Esophagus mucosa (tissue), 1 donor: Measurements from ENCODE around the gene ODC1. TPM values are rescaled to one million over a fixed set of nuclear protein-coding genes. Genes with fewer than 3 reads are reported as not detected.
"Not testable (repeated sequence)": the region's sequence is repeated elsewhere in the genome, so short reads cannot be mapped to it uniquely, and the experiment has no call there.

Source experiments
- ATAC-seq: fragments of 200-7000 bp; cut with Tn5 transposase; one replicate; pipeline ENCODE4 v1.9.1; 2020
- total RNA-seq: library from RNA; stranded (reverse); gene quantifications from one replicate; pipeline ENCODE4 v1.2.4, GENCODE V29; 2023
- donor health status: DM: yes; HTN: yes; CAD: no.

ODC1 gene
- total RNA-seq, result 21.6 TPM

DNA sequence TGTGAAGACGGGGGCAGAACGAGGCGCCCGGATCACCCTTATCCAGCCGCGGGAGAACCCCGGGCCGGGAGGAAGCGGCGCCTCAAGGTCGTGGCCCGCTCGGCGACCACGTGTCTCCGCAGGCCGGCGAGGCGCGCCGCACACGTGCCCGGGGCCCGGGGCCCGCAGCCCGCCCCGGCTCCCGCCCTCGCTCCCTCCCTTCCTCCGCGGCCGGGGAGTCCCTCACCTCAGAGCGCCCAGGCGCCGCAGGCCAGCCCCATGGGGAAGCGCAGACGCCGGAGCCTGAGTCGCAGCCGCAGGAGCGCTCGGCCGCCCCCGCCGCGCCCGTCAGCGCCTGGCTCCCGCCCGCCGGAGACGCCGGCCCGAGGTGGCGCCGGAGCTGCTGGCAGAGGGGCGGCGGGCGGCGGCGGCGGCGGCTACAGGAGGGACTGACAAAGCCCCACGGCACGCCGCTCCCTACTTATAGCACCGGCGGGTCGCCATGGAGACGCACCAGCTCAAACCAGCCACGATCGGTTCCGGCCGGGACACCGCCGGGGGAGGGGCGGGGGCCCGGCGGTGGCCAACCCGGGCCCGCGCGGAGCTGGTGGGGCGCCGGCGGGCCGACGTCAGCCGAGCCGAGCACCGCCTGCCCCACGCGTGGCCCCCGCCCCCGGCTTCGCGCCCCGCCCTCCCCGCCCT lies at the start of gene ODC1:
TSS of gene ODC1 (minus strand) at position 433 of the 681 bp plus-strand sequence. CDS start 3,295 bp downstream, outside the sequence.
- ATAC-seq, result peak; percentile 87

GRCh38 chr2:10497797-10498251 lies 49.7 kb upstream of the ODC1 start:
- peak; percentile 89 for ATAC-seq

DNA sequence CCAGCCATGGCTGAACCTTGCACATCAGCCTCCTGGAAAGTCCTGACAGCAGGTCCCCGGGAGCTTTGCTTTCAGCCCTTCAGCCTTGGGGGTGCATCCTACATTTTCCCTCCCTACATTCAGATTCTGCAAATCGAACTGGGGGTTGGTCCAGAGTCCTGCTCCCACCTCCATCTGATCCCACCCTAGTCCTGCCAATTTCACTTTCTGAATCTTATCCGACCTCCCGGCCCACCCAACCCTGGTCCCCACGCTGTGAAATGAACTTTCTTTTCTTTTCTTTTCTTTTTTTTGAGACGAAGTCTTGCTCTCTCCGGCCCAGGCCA lies 47.8 kb upstream of the ODC1 start:
- ATAC-seq, result no peak

DNA sequence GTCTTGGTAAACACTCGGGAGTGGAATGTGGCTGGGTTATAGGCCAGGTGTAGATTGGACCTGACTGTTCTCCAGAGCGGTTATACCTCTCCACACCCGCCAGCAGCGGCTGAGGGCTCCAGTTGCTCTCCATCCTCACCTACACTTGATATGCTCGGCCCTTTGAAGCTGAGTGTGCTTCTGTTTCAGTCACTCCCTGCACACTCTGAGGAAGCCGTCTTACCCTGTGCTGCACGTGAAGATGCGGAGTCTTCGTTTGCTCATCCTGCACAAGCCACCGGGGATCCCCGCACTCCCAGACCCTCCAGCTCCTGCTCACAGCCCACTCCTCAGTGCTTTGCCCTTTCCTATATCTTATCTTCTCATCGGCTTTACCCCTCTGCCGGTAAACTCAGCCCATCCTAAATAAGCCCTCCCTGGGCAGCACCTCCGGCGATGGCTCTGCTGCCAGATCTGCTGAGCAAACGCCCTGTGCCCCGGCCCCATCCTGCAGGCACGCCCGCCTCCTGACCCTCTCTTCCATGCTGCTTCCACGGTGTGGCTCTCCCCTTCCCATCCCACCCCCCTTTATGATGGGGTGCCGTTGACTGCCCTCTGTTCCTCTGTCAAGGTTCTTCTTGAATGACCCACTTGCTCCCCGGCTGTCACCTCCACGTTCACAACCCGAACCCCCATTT lies 47.3 kb upstream of the ODC1 start:
- ATAC-seq, result no peak

- ATAC-seq, result no peak
These were observed 46.4 kb upstream of the ODC1 start for GRCh38 chr2:10494351-10495066.

GRCh38 chr2:10493634-10494281 lies 45.6 kb upstream of the ODC1 start:
- peak; percentile 91 for ATAC-seq

- ATAC-seq, result peak; percentile 68
These were observed 45.0 kb upstream of the ODC1 start for GRCh38 chr2:10493075-10493633.

DNA sequence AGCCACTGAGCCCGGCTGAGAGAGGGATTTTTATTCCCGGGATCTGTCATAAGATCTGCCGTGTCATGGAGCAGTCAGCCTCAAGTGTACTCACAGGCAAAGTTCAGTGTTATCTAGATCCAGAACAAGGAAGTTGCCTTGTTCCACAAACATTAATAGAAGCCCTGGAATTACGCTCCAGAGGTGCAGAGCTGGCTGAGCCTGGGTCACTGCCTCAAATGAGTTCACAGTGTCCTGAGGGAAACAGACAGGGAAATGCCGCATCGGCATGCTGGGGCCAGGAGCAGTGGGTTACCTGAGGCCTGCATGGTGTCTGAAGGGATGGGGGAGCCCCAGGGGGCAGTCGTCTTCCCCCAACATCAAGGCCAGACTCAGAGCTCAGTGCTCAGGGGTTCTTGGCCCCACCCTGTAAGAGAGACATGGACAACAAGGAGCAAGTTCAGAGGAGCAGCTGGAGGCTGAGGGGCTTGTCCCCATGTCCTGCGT lies 42.7 kb upstream of the ODC1 start:
- ATAC-seq, result no peak

- no peak for ATAC-seq
These were observed 41.9 kb upstream of the ODC1 start for GRCh38 chr2:10489842-10490555.

DNA sequence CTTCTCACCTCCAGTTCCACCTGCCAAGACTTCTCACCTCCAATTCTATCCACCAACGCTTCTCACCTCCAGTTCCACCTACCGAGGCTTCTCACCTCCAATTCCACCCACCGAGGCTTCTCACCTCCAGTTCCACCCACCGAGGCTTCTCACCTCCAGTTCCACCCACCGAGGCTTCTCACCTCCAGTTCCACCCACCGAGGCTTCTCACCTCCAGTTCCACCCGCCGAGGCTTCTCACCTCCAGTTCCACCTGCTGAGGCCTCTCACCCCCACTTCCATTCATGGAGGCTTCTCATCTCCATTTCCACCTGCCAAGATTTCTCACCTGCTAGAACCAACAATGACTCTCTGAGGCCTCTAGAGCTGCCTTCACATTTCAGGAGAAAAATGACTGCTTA lies 40.0 kb upstream of the ODC1 start:
- ATAC-seq, result not testable (repeated sequence)

DNA sequence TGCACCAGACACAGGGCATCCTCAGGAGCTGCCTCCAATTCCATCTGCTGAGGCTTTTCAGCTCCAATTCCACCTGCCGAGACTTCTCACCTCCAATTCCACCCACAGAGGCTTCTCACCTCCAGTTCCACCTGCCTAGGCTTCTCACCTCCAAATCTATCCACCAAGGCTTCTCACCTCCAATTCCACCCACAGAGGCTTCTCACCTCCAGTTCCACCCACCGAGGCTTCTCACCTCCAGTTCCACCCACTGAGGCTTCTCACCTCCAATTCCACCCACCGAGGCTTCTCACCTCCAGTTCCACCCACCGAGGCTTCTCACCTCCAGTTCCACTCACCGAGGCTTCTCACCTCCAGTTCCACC lies 39.6 kb upstream of the ODC1 start:
- not testable (repeated sequence) for ATAC-seq

- peak; percentile 78 for ATAC-seq
These were observed 39.1 kb upstream of the ODC1 start for GRCh38 chr2:10487081-10487740.

GRCh38 chr2:10486601-10487079 lies 38.5 kb upstream of the ODC1 start:
- no peak for ATAC-seq

DNA sequence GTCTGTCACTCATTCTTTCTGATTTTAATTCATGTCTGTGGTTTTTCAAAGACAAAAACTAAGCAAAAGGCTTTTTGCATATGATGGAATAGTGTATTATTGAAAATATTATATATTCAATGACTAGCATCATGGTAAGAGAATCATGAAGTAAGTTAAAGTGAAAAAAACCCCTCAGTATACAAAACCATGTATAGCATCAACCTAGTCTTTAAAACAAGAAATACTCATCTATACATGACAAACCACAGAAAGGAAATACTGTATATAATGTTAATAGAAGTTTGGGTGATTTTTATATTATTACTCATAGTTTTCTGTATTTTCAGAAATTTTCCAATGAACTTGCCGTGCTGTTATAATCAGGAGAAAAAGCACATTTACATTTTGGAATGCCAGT lies 38.0 kb upstream of the ODC1 start:
- ATAC-seq, result no peak

DNA sequence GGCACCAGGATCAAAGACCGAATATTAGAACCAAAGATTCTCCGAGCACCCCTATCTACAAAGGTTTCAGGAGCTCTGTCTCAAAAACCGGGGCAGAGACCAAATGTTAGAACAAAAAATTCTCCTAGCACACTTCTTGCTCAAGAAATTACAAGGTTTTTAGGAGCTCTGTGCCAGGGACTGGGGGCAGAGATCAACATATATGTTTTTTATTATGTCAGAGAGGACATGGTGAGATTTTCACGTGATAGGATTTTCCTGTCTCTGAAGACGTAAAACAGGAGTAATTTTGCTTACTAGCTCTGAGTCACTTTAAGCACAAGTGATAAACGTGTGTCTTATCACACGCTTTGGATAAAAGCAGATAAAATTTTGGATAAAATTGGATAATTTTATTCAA lies 34.8 kb upstream of the ODC1 start:
- no peak for ATAC-seq

GRCh38 chr2:10482460-10482859 lies 34.3 kb upstream of the ODC1 start:
- ATAC-seq, result no peak

- ATAC-seq, result no peak
These were observed 33.6 kb upstream of the ODC1 start for GRCh38 chr2:10481666-10482157.

GRCh38 chr2:10481055-10481665 lies 33.0 kb upstream of the ODC1 start:
- no peak for ATAC-seq

GRCh38 chr2:10480359-10480949 lies 32.3 kb upstream of the ODC1 start:
- ATAC-seq, result no peak

DNA sequence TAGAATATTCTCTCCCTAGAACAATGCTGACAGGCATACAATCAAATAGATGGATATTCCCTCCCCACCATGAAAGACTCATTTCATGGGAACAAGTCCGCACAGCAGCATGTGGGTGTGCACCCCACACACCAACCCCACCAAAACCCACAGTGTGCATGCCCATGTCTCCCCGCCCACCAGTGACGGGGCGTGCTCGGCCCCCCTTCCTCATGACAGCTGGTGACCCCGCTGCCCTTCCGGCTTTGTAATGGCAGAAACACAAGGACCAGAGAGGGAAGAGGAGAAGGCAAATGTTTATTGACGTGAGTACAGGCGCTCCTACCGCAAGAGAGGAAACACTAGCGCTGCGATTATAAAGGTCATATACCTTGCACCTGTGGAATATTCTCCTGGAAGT lies 30.8 kb upstream of the ODC1 start:
- no peak for ATAC-seq

- no peak for ATAC-seq
These were observed 30.1 kb upstream of the ODC1 start for GRCh38 chr2:10478298-10478625.
